Measurements from ENCODE around the gene PRKACA. TPM values are rescaled to one million over a fixed set of nuclear protein-coding genes. Genes with fewer than 3 reads are reported as not detected.

PRKACA gene
- total RNA-seq, 1 donor from 2014 or later: 22.2 TPM

- Histone ChIP-seq H3K79me2 (ENCODE audit: low read depth) (no peaks in the 10 kb centered on the region), H3F3A (ENCODE audit: low read depth) (peaks cover 5% of the 10 kb centered on the region), H2AFZ (replicated peaks) (no peak overlapping the region), H3K27me3 (no peaks in the 10 kb centered on the region), H3K4me1 (peaks cover 12% of the 10 kb centered on the region), H3K27ac (no peak overlapping the region), H4K20me1 (ENCODE audit: low read depth) (peaks cover 19% of the 10 kb centered on the region), H3K36me3 (no peaks in the 10 kb centered on the region), H3K9ac (no peak overlapping the region), H3K4me2 (no peak overlapping the region), H3K4me3 (no peak overlapping the region), H3K9me3 (ENCODE audit: low read depth) (no peaks in the 10 kb centered on the region)
- peaks cover 2% of the 10 kb centered on the region for H3K27me3 Mint-ChIP-seq (ENCODE audit: insufficient read depth, low read depth)
- H3K9me3 Mint-ChIP-seq: no peaks in the 10 kb centered on the region
- DNase-seq (ENCODE audit: low spot score): no peak
- H3K36me3 Mint-ChIP-seq: peaks cover 3% of the 10 kb centered on the region
- no peak for TF ChIP-seq EZH2 (IDR thresholded peaks at IDR 0.05)
- no peak for TF ChIP-seq CTCF (IDR thresholded peaks at IDR 0.05)
- no peak for TF ChIP-seq EZH2phosphoT487 (IDR thresholded peaks at IDR 0.05)
- H3K4me1 Mint-ChIP-seq: peaks cover 5% of the 10 kb centered on the region
- no peak overlapping the region for H3K4me3 Mint-ChIP-seq
- H3K27ac Mint-ChIP-seq: no peak overlapping the region
Observed at GRCh38 chr19:14107581-14108461, 9.7 kb downstream of the PRKACA start.

DNA sequence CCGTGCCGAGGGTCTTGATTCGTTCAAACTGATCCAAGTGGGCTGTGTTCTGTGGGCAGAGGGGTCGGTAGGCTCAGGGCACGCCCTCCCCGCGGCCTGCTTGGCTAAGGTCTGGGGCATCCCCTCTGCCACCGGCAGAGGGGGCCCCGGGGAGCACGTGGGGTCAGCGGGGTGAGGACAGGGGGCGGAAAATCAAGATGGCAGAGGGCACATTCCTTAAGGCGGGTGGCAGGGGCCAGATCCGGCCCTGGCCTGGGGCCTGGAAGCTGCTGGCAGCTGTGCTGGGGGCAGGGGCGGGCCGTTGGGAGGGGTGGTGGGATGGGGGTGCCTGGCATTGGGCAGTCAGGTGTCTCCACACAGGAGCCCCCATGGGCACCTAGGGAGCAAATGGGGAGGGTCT lies 10.7 kb downstream of the PRKACA start:
- no peaks in the 10 kb centered on the region for H3K9me3 Mint-ChIP-seq
- DNase-seq (ENCODE audit: low spot score): no peak
- no peak for TF ChIP-seq CTCF (IDR thresholded peaks at IDR 0.05)
- TF ChIP-seq EZH2phosphoT487 (IDR thresholded peaks at IDR 0.05): no peak
- TF ChIP-seq EZH2 (IDR thresholded peaks at IDR 0.05): no peak
- Histone ChIP-seq H3K4me2 (no peak overlapping the region), H3K79me2 (ENCODE audit: low read depth) (no peaks in the 10 kb centered on the region), H3K27ac (no peak overlapping the region), H3K4me3 (no peak overlapping the region), H3F3A (ENCODE audit: low read depth) (no peaks in the 10 kb centered on the region), H3K27me3 (no peaks in the 10 kb centered on the region), H3K4me1 (peaks cover 3% of the 10 kb centered on the region), H2AFZ (replicated peaks) (no peak overlapping the region), H4K20me1 (ENCODE audit: low read depth) (peaks cover 10% of the 10 kb centered on the region), H3K9me3 (ENCODE audit: low read depth) (no peaks in the 10 kb centered on the region), H3K36me3 (no peaks in the 10 kb centered on the region), H3K9ac (no peak overlapping the region)
- peaks cover 3% of the 10 kb centered on the region for H3K36me3 Mint-ChIP-seq
- H3K4me1 Mint-ChIP-seq: no peaks in the 10 kb centered on the region
- H3K4me3 Mint-ChIP-seq: no peak overlapping the region
- H3K27me3 Mint-ChIP-seq (ENCODE audit: insufficient read depth, low read depth): peaks cover 2% of the 10 kb centered on the region
- no peak overlapping the region for H3K27ac Mint-ChIP-seq

- Histone ChIP-seq H3K4me3 (no peak overlapping the region), H3F3A (ENCODE audit: low read depth) (no peaks in the 10 kb centered on the region), H3K79me2 (ENCODE audit: low read depth) (no peaks in the 10 kb centered on the region), H3K27me3 (no peaks in the 10 kb centered on the region), H3K9ac (no peak overlapping the region), H3K4me1 (no peaks in the 10 kb centered on the region), H3K36me3 (no peaks in the 10 kb centered on the region), H4K20me1 (ENCODE audit: low read depth) (peaks cover 6% of the 10 kb centered on the region), H2AFZ (replicated peaks) (no peak overlapping the region), H3K9me3 (ENCODE audit: low read depth) (no peaks in the 10 kb centered on the region), H3K27ac (no peak overlapping the region), H3K4me2 (no peak overlapping the region)
- no peaks in the 10 kb centered on the region for H3K9me3 Mint-ChIP-seq
- peaks cover 2% of the 10 kb centered on the region for H3K27me3 Mint-ChIP-seq (ENCODE audit: insufficient read depth, low read depth)
- no peak for DNase-seq (ENCODE audit: low spot score)
- H3K36me3 Mint-ChIP-seq: peaks cover 7% of the 10 kb centered on the region
- H3K4me1 Mint-ChIP-seq: no peaks in the 10 kb centered on the region
- no peak overlapping the region for H3K27ac Mint-ChIP-seq
- TF ChIP-seq EZH2phosphoT487 (IDR thresholded peaks at IDR 0.05): no peak
- no peak for TF ChIP-seq CTCF (IDR thresholded peaks at IDR 0.05)
- no peak overlapping the region for H3K4me3 Mint-ChIP-seq
Observed at GRCh38 chr19:14105680-14106079, 11.9 kb downstream of the PRKACA start.
